Sigmoid colon (tissue), 4 donors: ENCODE measurements around the gene TMEM45B.
"Not testable (repeated sequence)": the region's sequence is repeated elsewhere in the genome, so short reads cannot be mapped to it uniquely, and the experiment has no call there.

Source experiments
- CTCF ChIP-seq, 4 experiments: fragments of 450-650 bp in 3 of 4; fragments of 200-600 bp in 1 of 4; IDR thresholded peaks; one replicate each; pipeline ENCODE4 v1.5.1; 2016 to 2019; ENCODE audit warnings: antibody characterized with exemption in 4 of 4, mild to moderate bottlenecking in 3 of 4, moderate library complexity in 2 of 4
- EP300 ChIP-seq, 4 donors: sonication (generic); formaldehyde crosslinking; IDR thresholded peaks; one replicate each; pipeline ENCODE4 v1.6.1; 2017; ENCODE audit warnings: antibody characterized with exemption in 4 of 4
- POLR2A ChIP-seq, 2 donors: fragments of 450-650 bp; IDR thresholded peaks; one replicate each; pipeline ENCODE4 v1.6.1; 2016; ENCODE audit warnings: antibody characterized with exemption in 2 of 2, mild to moderate bottlenecking in 2 of 2, moderate library complexity in 2 of 2
- POLR2AphosphoS5 ChIP-seq, 4 donors: sonication (generic); formaldehyde crosslinking; IDR thresholded peaks; one replicate each; pipeline ENCODE4 v1.6.1; 2017; ENCODE audit warnings: antibody characterized with exemption in 4 of 4

- not testable (repeated sequence) for TF ChIP-seq CTCF, POLR2A, POLR2AphosphoS5, EP300 (IDR thresholded peaks at IDR 0.05)
Observed at GRCh38 chr11:129771456-129771855, 44.2 kb upstream of the TMEM45B start.
